ENCODE results near the gene BRPF3.

GRCh38 chr6:36169023-36170007, 27.2 kb upstream of the BRPF3 start:
- TF ChIP-seq POLR2A (IDR thresholded peaks at IDR 0.05) = no peak
- no peak for TF ChIP-seq CTCF (IDR thresholded peaks at IDR 0.05)

Measured in Peyer's patch (tissue), 4 donors.